ENCODE results near the gene SPATS2. TPM values are rescaled to one million over a fixed set of nuclear protein-coding genes. Genes with fewer than 3 reads are reported as not detected.

The SPATS2 gene
- total RNA-seq, 1 experiment from 2014 or later, result 74.2 TPM

GRCh38 chr12:49332441-49332861 is 34.8 kb upstream of the SPATS2 start:
- BruUV-seq (replicated peaks), result no TSS peak
- H3K9me3 ChIP-seq (ENCODE audit: control insufficient read depth in 1 of 2, insufficient read depth in 1 of 2, low read depth in 1 of 2, low read length in 2 of 2), result no peaks in the 10 kb centered on the region
- H3K4me1 ChIP-seq (ENCODE audit: control insufficient read depth in 1 of 2, insufficient read depth in 2 of 2, low read length in 2 of 2), result peaks cover 5 to 18% of the 10 kb centered on the region in 2 experiments; a peak in 3 of 4 replicates
- no peak overlapping the region for H3K9ac ChIP-seq (ENCODE audit: low read length)
- H3K27me3 ChIP-seq (ENCODE audit: insufficient read depth, low read length), result no peaks in the 10 kb centered on the region
- ChIA-PET POLR2A (interaction anchor here (1.1 to 1.6 kb wide), 4 partner anchors 10 to 37 kb away, joined by 3 to 22 read pairs (median 6); partner anchors contain the start of genes PRPH and TROAP), CTCF (interaction anchor here (1.2 to 3.5 kb wide), 12 partner anchors 9 to 251 kb away, joined by 3 to 80 read pairs (median 15); partner anchors contain the start of genes DNAJC22 and TROAP), RAD21 (ENCODE audit: low non-redundant PET in 1 of 2, low total read pairs in 2 of 2, uncharacterized antibody in 2 of 2, unreplicated experiment in 2 of 2) (interaction anchor here (1.2 to 1.4 kb wide), 4 partner anchors 10 to 26 kb away, joined by 4 to 9 read pairs (median 4); no protein-coding TSS in a partner anchor)
- no peaks in the 10 kb centered on the region for H4K20me1 ChIP-seq (ENCODE audit: insufficient read depth)
- intact Hi-C loops (cut with micrococcal nuclease), result no loop called here
- H2AFZ ChIP-seq (ENCODE audit: low read depth, low read length, poor library complexity, severe bottlenecking), result no peak overlapping the region
- DNase-seq (ENCODE audit: low read depth, low spot score), result no peak
- H3K4me2 ChIP-seq (ENCODE audit: low read length), result no peak overlapping the region
- TF ChIP-seq EZH2 (IDR thresholded peaks at IDR 0.05) (no peak), MAX (IDR thresholded peaks at IDR 0.05) (no peak), CTCF (IDR thresholded peaks at IDR 0.05 in 2 of 3, conservative IDR thresholded peaks at IDR 0.05 in 1 of 3; ENCODE audit: borderline replicate concordance in 1 of 3, insufficient read depth in 1 of 3, low read depth in 2 of 3, low read length in 2 of 3) (no peak), CEBPB (IDR thresholded peaks at IDR 0.05; ENCODE audit: low read depth) (no peak)
- no peak for ATAC-seq
- no peak overlapping the region for H3K4me3 ChIP-seq (replicated peaks in 1 of 2; ENCODE audit: low read depth in 1 of 2, low read length in 2 of 2)
- no peak overlapping the region for H3K27ac ChIP-seq (ENCODE audit: low read depth, low read length)
- peaks cover 6 to 15% of the 10 kb centered on the region in 2 experiments; a peak in 2 of 4 replicates for H3K36me3 ChIP-seq (ENCODE audit: control insufficient read depth in 1 of 2, insufficient read depth in 2 of 2, low read length in 2 of 2)
- no peaks in the 10 kb centered on the region for H3K79me2 ChIP-seq (ENCODE audit: insufficient read depth, low read length)
- no peaks in the 10 kb centered on the region for H3K9me2 ChIP-seq (ENCODE audit: insufficient read depth)

- no peak overlapping the region for H3K4me2 ChIP-seq (ENCODE audit: low read length)
- BruUV-seq (replicated peaks), result no TSS peak
- H3K36me3 ChIP-seq (ENCODE audit: control insufficient read depth in 1 of 2, insufficient read depth in 2 of 2, low read length in 2 of 2), result peaks cover 2 to 14% of the 10 kb centered on the region in 2 experiments; a peak in 2 of 4 replicates
- H3K9ac ChIP-seq (ENCODE audit: low read length), result no peak overlapping the region
- no peak overlapping the region for H2AFZ ChIP-seq (ENCODE audit: low read depth, low read length, poor library complexity, severe bottlenecking)
- H3K27me3 ChIP-seq (ENCODE audit: insufficient read depth, low read length), result no peaks in the 10 kb centered on the region
- no peak for DNase-seq (ENCODE audit: low read depth, low spot score)
- no peaks in the 10 kb centered on the region for H4K20me1 ChIP-seq (ENCODE audit: insufficient read depth)
- no peak overlapping the region for H3K4me3 ChIP-seq (replicated peaks in 1 of 2; ENCODE audit: low read depth in 1 of 2, low read length in 2 of 2)
- intact Hi-C loops (cut with micrococcal nuclease), result no loop called here
- ChIA-PET POLR2A (interaction anchor here (1.0 kb wide), 1 partner anchor 36 kb away, joined by 5 read pairs; no protein-coding TSS in a partner anchor), RAD21 (ENCODE audit: low non-redundant PET in 1 of 2, low total read pairs in 2 of 2, uncharacterized antibody in 2 of 2, unreplicated experiment in 2 of 2) (no interaction called here), CTCF (interaction anchor here (2.1 to 3.5 kb wide), 5 partner anchors 9 to 181 kb away, joined by 29 to 80 read pairs (median 45); partner anchors contain the start of genes DNAJC22 and TROAP)
- no peak overlapping the region for H3K27ac ChIP-seq (ENCODE audit: low read depth, low read length)
- ATAC-seq, result no peak
- no peaks in the 10 kb centered on the region for H3K9me3 ChIP-seq (ENCODE audit: control insufficient read depth in 1 of 2, insufficient read depth in 1 of 2, low read depth in 1 of 2, low read length in 2 of 2)
- peaks cover 5 to 23% of the 10 kb centered on the region in 2 experiments; a peak in 3 of 4 replicates for H3K4me1 ChIP-seq (ENCODE audit: control insufficient read depth in 1 of 2, insufficient read depth in 2 of 2, low read length in 2 of 2)
- no peaks in the 10 kb centered on the region for H3K9me2 ChIP-seq (ENCODE audit: insufficient read depth)
- H3K79me2 ChIP-seq (ENCODE audit: insufficient read depth, low read length), result no peaks in the 10 kb centered on the region
- TF ChIP-seq CEBPB (IDR thresholded peaks at IDR 0.05; ENCODE audit: low read depth), result no peak
- TF ChIP-seq EZH2phosphoT487 (IDR thresholded peaks at IDR 0.05; ENCODE audit: borderline replicate concordance), result no peak
- TF ChIP-seq SRF (IDR thresholded peaks at IDR 0.05; ENCODE audit: low read depth), result no peak
- TF ChIP-seq SP1 (IDR thresholded peaks at IDR 0.05; ENCODE audit: low read depth), result no peak
- TF ChIP-seq CTCF (IDR thresholded peaks at IDR 0.05 in 2 of 3, conservative IDR thresholded peaks at IDR 0.05 in 1 of 3; ENCODE audit: borderline replicate concordance in 1 of 3, insufficient read depth in 1 of 3, low read depth in 2 of 3, low read length in 2 of 3), result no peak
- TF ChIP-seq JUND (IDR thresholded peaks at IDR 0.05), result no peak
- no peak for TF ChIP-seq CBX3 (IDR thresholded peaks at IDR 0.05; ENCODE audit: low read depth)
- TF ChIP-seq FOSL1 (IDR thresholded peaks at IDR 0.05; ENCODE audit: low read depth), result no peak
- no peak for TF ChIP-seq EZH2 (IDR thresholded peaks at IDR 0.05)
- no peak for TF ChIP-seq POLR2AphosphoS5 (IDR thresholded peaks at IDR 0.05; ENCODE audit: low read depth, low read length)
- no peak for TF ChIP-seq YY1 (IDR thresholded peaks at IDR 0.05; ENCODE audit: extremely low read depth, insufficient replicate concordance, low read depth, low read length)
- no peak for TF ChIP-seq POLR2A (IDR thresholded peaks at IDR 0.05; ENCODE audit: borderline replicate concordance, extremely low read depth, insufficient read depth, insufficient read length)
Measured at GRCh38 chr12:49332891-49333371, 34.3 kb upstream of the SPATS2 start.
